Right atrium auricular region (tissue), 2 donors: ENCODE measurements around the gene UBE4A. TPM values are rescaled to one million over a fixed set of nuclear protein-coding genes. Genes with fewer than 3 reads are reported as not detected.

Source experiments
- DNase-seq: peaks from one replicate; pipeline ENCODE4 v3.0.0-alpha.2; 2019; ENCODE audit warnings: low spot score
- H3K27ac ChIP-seq, 2 donors: fragments of 200-600 bp; sonication (generic); 1 replicate in 1 of 2; 2 replicates in 1 of 2; pipeline ENCODE4 v1.5.1; 2016 to 2019
- H3K27me3 ChIP-seq, 2 donors: fragments of 200-600 bp; sonication (generic); one replicate each; pipeline versions ENCODE4 v1.5.1 to v1.6.0; 2017 to 2019
- H3K36me3 ChIP-seq: fragments of 200-600 bp; sonication (generic); one replicate; pipeline ENCODE4 v1.5.1; 2016
- H3K4me1 ChIP-seq, 2 donors: fragments of 200-600 bp; sonication (generic); one replicate each; pipeline versions ENCODE4 v1.5.1 to v1.6.0; 2017 to 2019
- H3K4me3 ChIP-seq, 2 donors: fragments of 200-600 bp; sonication (generic); 1 replicate in 1 of 2; 2 replicates in 1 of 2; pipeline ENCODE4 v1.5.1; 2017 to 2019; ENCODE audit warnings: mild to moderate bottlenecking in 1 of 2, moderate library complexity in 1 of 2
- H3K9me3 ChIP-seq, 2 donors: fragments of 200-600 bp; sonication (generic); one replicate each; pipeline ENCODE4 v1.5.1; 2019
- total RNA-seq, 2 donors: library from RNA; depleted of rRNA; stranded (reverse); fragments of >200 nt; gene quantifications; one replicate each; pipeline ENCODE4 v1.1.0, GENCODE V29; 2016
- TF ChIP-seq, protein P1 (sequence below), 2 donors: fragments of 200-600 bp; sonication (generic); IDR thresholded peaks; one replicate each; pipeline ENCODE4 v1.5.1; 2019; ENCODE audit warnings: antibody characterized with exemption in 2 of 2

UBE4A gene
- total RNA-seq, 2 donors from 2014 or later, result 46.3 to 53.4 TPM

DNA sequence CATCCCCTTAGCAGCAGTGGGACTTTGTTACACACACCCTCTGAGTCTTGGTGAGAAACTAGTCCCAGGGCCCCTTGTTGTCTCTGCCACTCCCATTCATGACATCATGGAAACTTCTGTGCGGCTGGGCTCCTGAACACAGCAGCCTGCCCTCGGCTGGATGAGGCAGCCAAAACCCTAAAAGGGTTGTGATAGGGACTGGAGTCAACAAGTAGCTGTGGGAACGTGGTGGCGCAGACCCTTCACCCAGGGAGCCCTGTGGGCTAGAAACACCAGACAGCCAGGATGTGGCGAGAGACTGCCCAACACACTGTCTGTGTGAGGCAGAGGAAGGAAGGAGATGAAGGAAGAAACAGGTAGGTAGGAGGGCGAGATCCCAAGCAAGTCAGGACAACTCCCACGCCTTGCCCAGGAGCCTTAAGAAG, 20.8 kb upstream of the UBE4A start:
- Histone ChIP-seq H3K4me3 (no peak overlapping the region), H3K27ac (no peak overlapping the region), H3K36me3 (no peaks in the 10 kb centered on the region), H3K4me1 (no peaks in the 10 kb centered on the region), H3K27me3 (no peaks in the 10 kb centered on the region), H3K9me3 (no peaks in the 10 kb centered on the region)
- no peak for DNase-seq
- TF ChIP-seq, protein P1, sequence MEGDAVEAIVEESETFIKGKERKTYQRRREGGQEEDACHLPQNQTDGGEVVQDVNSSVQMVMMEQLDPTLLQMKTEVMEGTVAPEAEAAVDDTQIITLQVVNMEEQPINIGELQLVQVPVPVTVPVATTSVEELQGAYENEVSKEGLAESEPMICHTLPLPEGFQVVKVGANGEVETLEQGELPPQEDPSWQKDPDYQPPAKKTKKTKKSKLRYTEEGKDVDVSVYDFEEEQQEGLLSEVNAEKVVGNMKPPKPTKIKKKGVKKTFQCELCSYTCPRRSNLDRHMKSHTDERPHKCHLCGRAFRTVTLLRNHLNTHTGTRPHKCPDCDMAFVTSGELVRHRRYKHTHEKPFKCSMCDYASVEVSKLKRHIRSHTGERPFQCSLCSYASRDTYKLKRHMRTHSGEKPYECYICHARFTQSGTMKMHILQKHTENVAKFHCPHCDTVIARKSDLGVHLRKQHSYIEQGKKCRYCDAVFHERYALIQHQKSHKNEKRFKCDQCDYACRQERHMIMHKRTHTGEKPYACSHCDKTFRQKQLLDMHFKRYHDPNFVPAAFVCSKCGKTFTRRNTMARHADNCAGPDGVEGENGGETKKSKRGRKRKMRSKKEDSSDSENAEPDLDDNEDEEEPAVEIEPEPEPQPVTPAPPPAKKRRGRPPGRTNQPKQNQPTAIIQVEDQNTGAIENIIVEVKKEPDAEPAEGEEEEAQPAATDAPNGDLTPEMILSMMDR (IDR thresholded peaks at IDR 0.05), result no peak

- no peak for DNase-seq
- no peaks in the 10 kb centered on the region for H3K9me3 ChIP-seq
- TF ChIP-seq, protein P1 (IDR thresholded peaks at IDR 0.05), result no peak
- no peak overlapping the region for H3K4me3 ChIP-seq
- no peak overlapping the region for H3K27ac ChIP-seq
- H3K4me1 ChIP-seq, result no peaks in the 10 kb centered on the region
- H3K36me3 ChIP-seq, result no peaks in the 10 kb centered on the region
- no peaks in the 10 kb centered on the region for H3K27me3 ChIP-seq
Observed at GRCh38 chr11:118339281-118339961, 20.0 kb upstream of the UBE4A start.

- no peaks in the 10 kb centered on the region for H3K27me3 ChIP-seq
Observed at GRCh38 chr11:118340449-118340848, 19.0 kb upstream of the UBE4A start.

DNA sequence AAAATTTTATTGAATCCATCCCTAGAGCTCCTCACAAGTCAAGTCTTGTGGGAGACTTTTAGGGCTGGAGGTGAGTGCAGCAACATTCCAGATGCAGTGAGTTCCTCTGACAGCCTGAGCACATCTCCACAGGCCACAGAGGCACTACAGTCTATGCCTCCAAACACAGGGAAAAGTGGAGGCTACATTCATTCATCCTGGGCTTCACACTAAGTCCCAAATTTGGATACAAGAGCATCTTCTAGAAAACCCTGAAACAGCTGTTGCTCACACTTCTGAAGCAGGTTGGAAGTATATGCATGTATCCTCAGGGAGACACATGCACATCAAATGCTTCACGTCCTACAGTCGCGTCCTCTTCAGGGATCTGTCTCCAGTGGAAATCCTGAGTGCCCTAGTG, 18.1 kb upstream of the UBE4A start:
- Histone ChIP-seq H3K36me3 (no peaks in the 10 kb centered on the region), H3K27me3 (no peaks in the 10 kb centered on the region), H3K9me3 (no peaks in the 10 kb centered on the region), H3K4me3 (no peak overlapping the region), H3K4me1 (no peaks in the 10 kb centered on the region), H3K27ac (no peak overlapping the region)
- TF ChIP-seq, protein P1 (IDR thresholded peaks at IDR 0.05), result no peak
- DNase-seq, result no peak

More at GRCh38 chr11:118340449-118340848, 19.0 kb upstream of the UBE4A start:
- Histone ChIP-seq H3K4me1 (no peaks in the 10 kb centered on the region), H3K9me3 (no peaks in the 10 kb centered on the region), H3K27ac (no peak overlapping the region), H3K36me3 (no peaks in the 10 kb centered on the region), H3K4me3 (no peak overlapping the region)
- TF ChIP-seq, protein P1 (IDR thresholded peaks at IDR 0.05), result no peak
- no peak for DNase-seq

DNA sequence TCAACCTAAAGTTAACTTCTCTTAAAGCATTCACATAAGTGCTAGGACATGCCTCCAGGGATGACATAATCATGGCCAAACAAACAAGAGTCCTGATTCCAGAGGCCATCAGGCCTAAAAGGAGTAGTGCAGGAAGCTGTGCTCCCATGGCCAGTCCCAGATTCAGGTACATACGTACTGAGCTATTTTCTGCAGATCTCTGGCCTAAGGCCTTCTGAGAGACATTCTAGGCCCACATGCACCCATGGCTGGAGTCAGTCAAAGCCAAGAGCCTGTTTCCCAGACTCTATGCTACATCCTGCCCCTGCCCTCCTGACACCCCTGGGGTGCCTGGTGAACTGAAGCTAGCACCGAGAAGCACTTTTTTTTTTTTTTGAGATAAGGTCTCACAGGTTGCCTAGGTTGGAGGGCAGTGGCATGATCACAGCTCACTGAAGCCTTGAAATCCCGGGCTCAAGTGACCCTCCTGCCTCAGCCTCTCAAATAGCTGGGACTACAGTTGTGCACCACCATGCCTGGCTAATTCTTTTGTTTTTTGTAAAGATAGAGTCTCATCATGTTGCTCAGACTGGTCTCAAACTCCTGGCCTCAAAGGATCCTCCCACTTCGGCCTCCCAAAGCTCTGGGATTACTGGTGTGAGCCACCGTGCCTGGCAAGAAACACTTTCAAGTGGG, 17.4 kb upstream of the UBE4A start:
- Histone ChIP-seq H3K27me3 (no peaks in the 10 kb centered on the region), H3K4me1 (no peaks in the 10 kb centered on the region), H3K9me3 (no peaks in the 10 kb centered on the region), H3K36me3 (no peaks in the 10 kb centered on the region), H3K4me3 (no peak overlapping the region), H3K27ac (no peak overlapping the region)
- no peak for DNase-seq
- TF ChIP-seq, protein P1 (IDR thresholded peaks at IDR 0.05), result no peak
